DMS114 treated with DMSO at 0.1 percent for 48 hours (cell line): Measurements from ENCODE around the gene IL17RC.
"Not testable (repeated sequence)": the region's sequence is repeated elsewhere in the genome, so short reads cannot be mapped to it uniquely, and the experiment has no call there.

Experiments
- DNase-seq: peaks from one replicate; lab custom pipeline; 2025; ENCODE audit not compliant: unreplicated experiment; lab: John Stamatoyannopoulos, UW

Gene IL17RC

DNA sequence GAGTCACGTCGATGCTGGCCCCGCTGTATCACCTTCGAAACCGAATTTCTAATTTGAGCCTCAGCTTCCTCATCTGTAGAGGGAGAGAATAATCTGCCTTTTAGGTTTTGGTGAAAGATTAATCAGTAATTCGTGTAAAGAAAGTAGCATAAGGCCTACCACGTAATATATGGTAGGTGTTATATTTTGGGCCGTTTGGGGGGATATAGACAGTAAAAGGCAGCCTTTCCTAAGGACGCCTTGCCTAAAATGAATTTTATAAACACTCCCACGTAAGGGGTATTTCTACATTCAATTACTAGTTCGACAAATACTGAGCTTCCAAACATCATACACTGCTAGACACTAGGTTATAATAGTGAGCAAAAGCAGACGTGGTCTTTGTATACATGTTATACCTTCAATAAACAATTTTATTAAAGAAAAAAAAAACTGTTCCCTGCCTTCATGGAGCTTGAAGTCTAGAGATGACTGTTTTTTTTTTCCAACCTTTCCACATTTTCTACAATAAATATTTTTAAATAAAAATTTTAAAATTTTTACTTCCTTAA, 25.8 kb upstream of the IL17RC start:
- DNase-seq = no peak

DNA sequence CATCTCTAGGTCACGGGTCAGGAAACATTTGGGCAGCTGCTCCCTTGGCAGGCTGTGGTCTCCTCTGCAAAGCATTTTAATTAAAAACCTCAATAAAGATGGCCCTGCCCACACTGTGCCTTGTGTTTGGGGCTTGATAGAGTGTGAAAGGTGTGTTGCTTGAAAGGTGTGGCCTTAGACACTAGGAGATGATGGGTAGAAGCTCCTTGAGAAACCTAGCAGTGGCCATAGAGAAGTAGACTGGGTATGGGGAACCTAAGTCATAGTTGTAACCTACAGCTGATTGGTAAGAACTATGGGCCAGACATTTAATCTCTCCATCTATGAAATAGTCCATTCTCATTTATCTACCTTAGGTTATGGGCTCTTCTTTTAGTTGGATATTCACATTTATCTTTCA, 23.2 kb upstream of the IL17RC start:
- DNase-seq = no peak

DNA sequence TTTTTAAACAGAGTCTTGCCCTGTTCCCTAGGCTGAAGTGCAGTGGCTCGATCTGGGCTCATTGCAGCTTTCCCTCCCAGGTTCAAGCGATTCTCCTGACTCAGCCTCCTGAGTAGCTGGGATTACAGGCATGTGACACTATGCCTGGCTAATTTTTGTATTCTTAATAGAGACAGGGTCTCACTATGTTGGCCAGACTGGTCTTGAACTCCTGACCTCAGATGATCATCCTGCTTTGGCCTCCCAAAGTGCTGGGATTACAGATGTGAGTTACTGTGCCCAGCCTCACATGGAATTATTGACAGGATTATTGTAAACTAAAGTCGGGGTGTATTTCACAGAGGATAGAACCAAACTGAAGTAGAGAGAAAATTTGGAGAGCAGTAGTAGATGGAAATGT, 21.2 kb upstream of the IL17RC start:
- DNase-seq = not testable (repeated sequence)

DNA sequence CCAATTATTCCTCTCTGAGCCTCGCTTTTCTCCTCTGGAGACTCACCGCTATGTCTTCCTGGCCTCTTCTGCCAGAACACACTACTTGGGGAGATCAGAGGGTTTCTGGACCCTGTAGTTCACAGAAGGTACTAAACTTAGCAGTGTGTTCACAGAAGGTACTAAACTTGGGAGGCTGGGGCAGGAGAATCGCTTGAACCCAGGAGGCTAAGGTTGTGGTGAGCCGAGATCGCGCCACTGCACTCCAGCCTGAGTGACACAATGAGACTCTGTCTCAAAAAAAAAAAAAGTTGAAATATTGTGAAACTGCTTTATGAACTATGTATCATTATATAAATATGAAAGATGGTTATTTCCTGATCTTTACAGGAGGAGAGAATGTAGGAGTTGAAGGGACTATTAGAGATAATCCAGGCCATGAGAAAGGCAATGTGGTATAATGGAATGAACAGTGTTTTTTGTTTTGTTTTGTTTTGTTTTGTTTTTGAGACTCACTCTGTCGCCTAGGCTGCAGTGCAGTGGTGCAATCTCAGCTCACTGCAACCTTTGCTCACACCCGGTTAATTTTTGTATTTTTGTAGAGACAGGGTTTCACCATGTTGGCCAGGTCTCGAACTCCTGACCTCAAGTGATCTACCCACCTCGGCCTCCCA, 20.0 kb upstream of the IL17RC start:
- not testable (repeated sequence) for DNase-seq

GRCh38 chr3:9897408-9898372, 19.2 kb upstream of the IL17RC start:
- no peak for DNase-seq

GRCh38 chr3:9898467-9899241, 18.2 kb upstream of the IL17RC start:
- no peak for DNase-seq

- no peak for DNase-seq
Measured at GRCh38 chr3:9899289-9899791, 17.6 kb upstream of the IL17RC start.

- DNase-seq = not testable (repeated sequence)
Measured at GRCh38 chr3:9900965-9901415, 15.9 kb upstream of the IL17RC start.

DNA sequence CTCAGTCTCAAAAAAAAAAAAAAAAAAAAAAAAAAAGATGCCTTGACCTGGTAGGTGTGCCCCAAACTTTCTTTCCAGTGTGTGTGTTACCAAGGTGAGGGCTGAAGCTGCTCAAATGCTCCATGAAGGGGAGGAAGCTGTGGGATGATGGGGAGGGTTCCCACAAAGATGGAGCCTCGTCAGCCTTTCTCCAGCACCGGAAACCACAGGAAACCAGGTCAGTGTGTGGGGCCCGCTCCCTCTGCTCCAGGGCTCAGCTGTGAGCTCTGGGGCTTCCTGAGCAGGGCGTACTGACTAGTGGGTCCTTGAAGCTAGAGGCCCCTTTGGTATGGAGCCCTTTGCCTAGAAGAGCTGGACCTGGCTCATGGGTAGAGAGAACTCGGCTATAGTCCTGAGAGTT, 14.9 kb upstream of the IL17RC start:
- no peak for DNase-seq

GRCh38 chr3:9902372-9903237, 14.3 kb upstream of the IL17RC start, which contains the start of gene IL17RE:
Gene IL17RE, plus strand, starts transcription at chr3:9902848. Its CDS starts 85 bp downstream, at chr3:9902933.
- DNase-seq = no peak

- DNase-seq = no peak
Measured at GRCh38 chr3:9903238-9903624, 13.7 kb upstream of the IL17RC start.

- no peak for DNase-seq
Measured at GRCh38 chr3:9903904-9904303, 13.0 kb upstream of the IL17RC start.

DNA sequence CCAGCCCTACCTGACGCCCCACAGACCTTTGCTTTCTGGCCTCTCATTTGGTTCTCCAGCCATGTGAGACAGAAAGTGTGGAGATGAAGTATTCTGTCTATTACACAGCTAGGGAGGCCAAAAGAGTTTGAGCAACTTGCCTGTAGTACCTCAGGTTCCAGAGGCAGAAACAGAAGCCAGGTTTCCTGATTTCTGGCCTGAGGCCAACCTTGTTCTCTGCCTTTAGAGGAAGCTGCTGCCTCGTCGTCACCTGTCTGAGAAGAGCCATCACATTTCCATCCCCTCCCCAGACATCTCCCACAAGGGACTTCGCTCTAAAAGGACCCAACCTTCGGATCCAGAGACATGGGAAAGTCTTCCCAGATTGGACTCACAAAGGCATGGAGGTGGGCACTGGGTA, 10.4 kb upstream of the IL17RC start:
- no peak for DNase-seq

- DNase-seq = no peak
Measured at GRCh38 chr3:9908286-9908685, 8.6 kb upstream of the IL17RC start.

DNA sequence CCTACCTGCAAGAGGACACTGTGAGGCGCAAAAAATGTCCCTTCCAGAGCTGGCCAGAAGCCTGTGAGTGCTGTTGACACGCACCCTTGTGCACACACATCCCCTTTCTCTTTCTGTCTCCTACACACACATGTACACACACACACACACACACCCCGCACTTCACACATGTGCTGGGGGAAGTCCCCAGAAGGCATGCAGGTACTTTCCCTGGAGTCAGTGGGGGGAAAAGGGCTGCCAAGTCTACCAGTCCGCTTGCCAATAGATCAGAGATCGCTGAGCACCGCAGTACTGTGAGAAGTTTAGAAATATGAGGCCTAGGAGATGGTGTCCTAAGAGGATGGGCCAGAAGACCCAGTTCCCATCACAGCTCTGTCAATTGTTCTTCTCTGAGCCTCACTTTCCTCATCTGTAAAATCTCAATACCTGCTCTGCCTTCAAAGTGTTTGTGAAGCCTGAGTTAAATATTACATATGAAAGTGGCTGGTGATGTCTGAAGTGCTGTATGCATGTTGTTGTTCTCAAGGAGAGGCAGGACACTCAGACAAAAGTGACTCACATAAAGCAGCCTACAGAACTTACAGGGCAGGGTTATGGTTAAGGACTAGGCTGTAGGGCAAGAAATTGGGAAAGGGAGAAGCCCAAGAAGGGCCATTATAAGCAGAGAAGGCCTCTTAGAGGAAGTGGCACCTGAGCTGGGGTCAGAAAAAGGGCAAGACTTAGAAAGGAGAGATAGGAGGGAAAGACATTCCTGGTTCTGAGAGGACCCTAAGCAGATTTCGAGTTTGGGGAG, 7.5 kb upstream of the IL17RC start:
- DNase-seq = no peak

- no peak for DNase-seq
Measured at GRCh38 chr3:9911863-9912262, 5.0 kb upstream of the IL17RC start.

GRCh38 chr3:9912294-9912935, 4.5 kb upstream of the IL17RC start:
- no peak for DNase-seq

GRCh38 chr3:9913601-9914000, 3.3 kb upstream of the IL17RC start:
- DNase-seq = no peak

DNA sequence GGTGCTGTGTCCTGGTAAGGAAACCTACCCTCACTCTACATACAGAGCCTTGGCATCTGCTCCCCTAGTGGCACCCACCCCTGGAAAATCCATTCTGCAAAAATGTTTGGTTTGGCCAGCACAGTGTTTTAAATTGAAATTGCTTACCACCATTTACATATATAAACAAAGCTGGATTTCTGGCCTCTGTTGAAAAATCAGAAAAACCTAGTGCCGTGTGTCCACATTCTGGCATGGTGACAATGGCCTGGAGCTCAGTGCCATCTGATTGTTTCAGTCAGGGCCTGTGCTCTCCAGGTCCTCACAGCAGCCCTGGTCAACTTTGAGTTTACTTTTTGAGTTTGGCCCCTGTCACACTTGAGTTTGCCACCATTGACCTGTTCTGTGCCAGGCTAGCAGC, 2.9 kb upstream of the IL17RC start:
- no peak for DNase-seq
